ENCODE data around the gene SLC47A2.

The SLC47A2 gene

DNA sequence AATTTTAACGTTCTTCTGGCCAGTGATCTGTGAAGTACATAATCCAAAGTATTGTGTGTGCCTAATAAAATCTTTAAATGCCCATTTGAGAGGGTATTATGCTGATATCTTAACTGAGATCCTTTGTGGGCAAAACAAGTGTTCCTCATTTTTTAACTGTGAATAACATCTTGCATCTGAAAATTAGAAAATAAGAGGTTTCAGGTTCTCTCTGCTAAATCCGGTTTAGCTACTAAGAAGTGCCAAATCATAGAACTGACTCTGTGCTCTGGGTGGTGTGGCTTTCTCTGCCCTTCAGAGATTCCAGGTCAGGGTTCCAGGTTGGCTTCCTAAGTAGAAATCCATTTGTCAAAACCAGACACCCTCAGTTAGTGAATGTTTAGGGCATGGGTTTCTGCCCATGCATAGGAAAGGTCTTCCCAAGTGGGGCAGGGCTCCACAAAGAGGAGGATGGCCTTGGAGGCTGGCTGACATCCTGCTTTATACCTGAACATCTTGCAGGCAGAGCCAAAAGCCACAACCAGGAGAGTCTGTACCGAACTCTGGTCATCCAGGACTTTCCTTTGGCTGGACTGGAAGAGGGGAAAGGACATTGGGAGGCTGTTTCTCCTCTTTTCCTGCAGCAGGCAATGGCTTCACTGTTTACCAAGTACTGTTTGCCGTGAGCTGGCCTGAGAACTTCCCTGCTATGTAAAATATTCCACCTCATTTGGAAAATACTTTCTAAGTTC, 59.4 kb downstream of the SLC47A2 start:
- TF ChIP-seq, protein P1, sequence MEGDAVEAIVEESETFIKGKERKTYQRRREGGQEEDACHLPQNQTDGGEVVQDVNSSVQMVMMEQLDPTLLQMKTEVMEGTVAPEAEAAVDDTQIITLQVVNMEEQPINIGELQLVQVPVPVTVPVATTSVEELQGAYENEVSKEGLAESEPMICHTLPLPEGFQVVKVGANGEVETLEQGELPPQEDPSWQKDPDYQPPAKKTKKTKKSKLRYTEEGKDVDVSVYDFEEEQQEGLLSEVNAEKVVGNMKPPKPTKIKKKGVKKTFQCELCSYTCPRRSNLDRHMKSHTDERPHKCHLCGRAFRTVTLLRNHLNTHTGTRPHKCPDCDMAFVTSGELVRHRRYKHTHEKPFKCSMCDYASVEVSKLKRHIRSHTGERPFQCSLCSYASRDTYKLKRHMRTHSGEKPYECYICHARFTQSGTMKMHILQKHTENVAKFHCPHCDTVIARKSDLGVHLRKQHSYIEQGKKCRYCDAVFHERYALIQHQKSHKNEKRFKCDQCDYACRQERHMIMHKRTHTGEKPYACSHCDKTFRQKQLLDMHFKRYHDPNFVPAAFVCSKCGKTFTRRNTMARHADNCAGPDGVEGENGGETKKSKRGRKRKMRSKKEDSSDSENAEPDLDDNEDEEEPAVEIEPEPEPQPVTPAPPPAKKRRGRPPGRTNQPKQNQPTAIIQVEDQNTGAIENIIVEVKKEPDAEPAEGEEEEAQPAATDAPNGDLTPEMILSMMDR (IDR thresholded peaks at IDR 0.05), result no peak

DNA sequence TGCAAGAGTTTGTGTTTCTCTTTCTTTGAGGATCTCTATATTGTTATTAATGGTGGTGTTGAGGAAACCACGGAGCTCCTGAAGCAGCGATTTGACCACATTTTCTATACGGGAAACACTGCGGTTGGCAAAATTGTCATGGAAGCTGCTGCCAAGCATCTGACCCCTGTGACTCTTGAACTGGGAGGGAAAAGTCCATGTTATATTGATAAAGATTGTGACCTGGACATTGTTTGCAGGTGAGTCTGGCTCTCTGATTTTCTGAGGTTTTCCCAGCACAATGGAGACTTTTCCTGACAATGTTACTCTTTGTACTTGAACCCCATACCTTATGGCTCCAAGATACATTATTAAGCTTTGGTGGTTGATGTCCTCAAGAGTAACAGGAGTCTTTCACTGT, 60.0 kb downstream of the SLC47A2 start:
- TF ChIP-seq, protein P1 (IDR thresholded peaks at IDR 0.05), result no peak

DNA sequence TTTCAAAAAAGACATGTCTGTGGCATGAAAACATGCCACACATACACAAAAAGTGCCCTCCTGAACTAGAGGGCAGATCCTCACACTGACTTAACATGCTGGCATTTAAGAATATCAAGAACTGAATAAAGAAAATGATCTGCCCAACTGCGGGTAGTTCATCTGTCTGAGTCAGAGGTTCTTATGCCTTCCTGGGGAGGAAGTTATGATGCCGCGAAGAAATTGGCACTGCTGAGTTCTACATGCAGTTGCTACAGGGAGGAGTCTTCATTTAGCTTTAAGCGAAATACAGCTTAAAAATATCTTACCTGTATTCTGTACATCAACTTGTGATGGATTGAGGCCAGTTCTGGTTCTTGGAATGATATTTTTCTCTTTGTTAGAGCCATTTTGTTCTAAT, 61.5 kb downstream of the SLC47A2 start:
- TF ChIP-seq, protein P1 (IDR thresholded peaks at IDR 0.05), result no peak

DNA sequence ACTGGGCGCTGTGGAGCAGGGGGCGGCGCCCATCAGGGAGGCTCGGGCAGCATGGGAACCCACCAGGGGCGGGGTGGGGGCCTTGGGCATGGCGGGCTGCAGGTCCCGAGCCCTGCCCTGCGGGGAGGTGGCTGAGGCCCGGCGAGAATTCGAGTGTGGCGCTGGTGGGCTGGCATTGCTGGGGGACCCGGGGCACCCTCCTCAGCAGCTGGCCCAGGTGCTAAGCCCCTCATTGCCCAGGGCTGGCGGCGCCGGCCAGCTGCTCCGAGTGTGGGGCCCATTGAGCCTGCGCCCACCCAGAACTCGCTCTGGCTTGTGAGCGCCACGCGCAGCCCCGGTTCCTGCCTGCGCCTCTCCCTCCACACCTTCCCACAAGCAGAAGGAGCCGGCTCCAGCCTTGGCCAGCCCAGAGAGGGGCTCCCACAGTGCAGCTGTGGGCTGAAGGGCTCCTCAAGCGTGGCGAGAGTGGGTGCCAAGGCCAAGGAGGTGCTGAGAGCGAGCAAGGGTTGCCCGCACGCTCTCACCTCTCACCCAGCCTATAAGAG, 62.0 kb downstream of the SLC47A2 start:
- TF ChIP-seq, protein P1 (IDR thresholded peaks at IDR 0.05), result no peak

DNA sequence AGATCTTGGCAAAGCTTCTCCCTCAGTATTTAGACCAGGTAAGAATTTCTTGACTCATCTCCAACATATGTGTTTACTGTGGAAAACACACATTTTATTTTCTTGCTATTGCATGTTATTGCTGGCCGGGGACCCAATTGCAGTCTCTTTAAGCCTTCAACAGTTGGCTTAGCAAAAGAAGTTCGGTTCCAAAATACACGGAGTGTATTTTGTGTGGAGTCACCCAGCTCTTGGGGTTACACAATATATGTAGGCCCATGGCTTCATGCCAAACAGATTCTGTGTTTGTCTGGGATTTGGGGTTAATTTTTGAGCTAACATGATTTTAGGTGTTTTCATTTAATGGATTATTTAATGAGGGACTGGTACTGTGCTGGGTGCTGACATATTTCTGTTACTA, 63.8 kb downstream of the SLC47A2 start:
- TF ChIP-seq, protein P1 (IDR thresholded peaks at IDR 0.05), result no peak

DNA sequence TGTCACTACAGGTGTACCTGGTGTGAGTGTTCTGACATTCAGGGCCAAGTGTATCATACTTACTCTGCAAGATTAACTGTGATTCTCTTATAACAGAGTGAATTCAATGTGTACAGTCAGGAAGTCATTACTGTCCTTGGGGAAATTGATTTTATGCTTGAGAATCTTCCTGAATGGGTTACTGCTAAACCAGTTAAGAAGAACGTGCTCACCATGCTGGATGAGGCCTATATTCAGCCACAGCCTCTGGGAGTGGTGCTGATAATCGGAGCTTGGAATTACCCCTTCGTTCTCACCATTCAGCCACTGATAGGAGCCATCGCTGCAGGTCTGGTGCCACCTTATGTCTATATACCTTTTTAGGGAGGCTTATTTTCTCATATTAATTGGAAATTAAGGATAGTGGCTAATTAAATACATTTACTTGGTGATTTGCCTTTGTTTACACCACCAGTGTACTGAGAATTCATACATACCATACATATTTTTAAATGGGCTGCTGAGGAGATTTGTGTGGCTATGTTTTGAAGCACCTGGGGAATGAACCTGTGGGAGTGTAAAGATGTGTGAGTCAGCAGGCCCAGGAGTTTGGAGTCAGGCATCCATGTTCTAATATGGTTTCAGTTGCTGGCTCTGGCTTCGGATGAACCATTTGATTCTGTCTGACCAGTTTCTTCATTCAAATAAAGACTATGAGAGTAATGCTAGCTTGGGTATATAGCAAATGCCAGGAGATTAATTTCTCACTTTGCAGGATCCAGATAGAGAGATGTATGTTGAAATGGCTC, 64.7 kb downstream of the SLC47A2 start:
- TF ChIP-seq, protein P1 (IDR thresholded peaks at IDR 0.05), result no peak

DNA sequence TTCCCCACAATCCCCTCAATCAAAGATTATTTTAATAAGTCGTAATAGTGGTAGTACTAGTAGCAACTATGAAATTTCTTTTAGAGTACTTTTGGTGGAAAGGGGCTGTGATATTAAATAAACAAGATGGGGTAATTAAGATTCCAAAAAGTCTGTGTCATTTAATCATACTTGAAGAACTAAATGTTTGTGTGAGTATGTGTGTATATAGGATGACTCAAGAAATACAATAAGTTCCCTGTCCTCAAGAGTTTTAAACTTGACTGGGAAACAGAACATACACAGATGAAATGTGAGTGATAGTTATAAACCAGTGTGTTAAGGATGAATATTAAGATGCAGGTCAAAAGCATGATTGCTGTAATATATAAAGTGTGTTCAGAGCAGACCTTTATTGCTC, 65.6 kb downstream of the SLC47A2 start:
- TF ChIP-seq, protein P1 (IDR thresholded peaks at IDR 0.05), result no peak
